ENCODE data around the gene EMC9. TPM values are rescaled to one million over a fixed set of nuclear protein-coding genes. Genes with fewer than 3 reads are reported as not detected.

Gene EMC9
- total RNA-seq, 2 donors from 2014 or later: 10.9 to 14.2 TPM

- intact Hi-C loops (cut with DNase I): no loop called here
- DNase-seq (ENCODE audit: low spot score): no peak
These were observed 37.2 kb upstream of the EMC9 start for GRCh38 chr14:24178399-24179178.

GRCh38 chr14:24177891-24178290, 36.5 kb upstream of the EMC9 start:
- DNase-seq (ENCODE audit: low spot score): no peak
- intact Hi-C loops (cut with DNase I): no loop called here

- peak; percentile 67 for DNase-seq (ENCODE audit: low spot score)
- intact Hi-C loops (cut with DNase I): no loop called here
These were observed 35.8 kb upstream of the EMC9 start for GRCh38 chr14:24177041-24177825.

- intact Hi-C loops (cut with DNase I): no loop called here
- no peak for DNase-seq (ENCODE audit: low spot score)
These were observed 35.2 kb upstream of the EMC9 start for GRCh38 chr14:24176599-24176998.

- peak; percentile 82 for DNase-seq (ENCODE audit: low spot score)
- intact Hi-C loops (cut with DNase I): no loop called here
These were observed 31.5 kb upstream of the EMC9 start for GRCh38 chr14:24172871-24173281.

GRCh38 chr14:24172261-24172860, 31.0 kb upstream of the EMC9 start:
- DNase-seq (ENCODE audit: low spot score): peak; percentile 77
- intact Hi-C loops (cut with DNase I): no loop called here

- peak; percentile 89 for DNase-seq (ENCODE audit: low spot score)
- intact Hi-C loops (cut with DNase I): no loop called here
These were observed 30.2 kb upstream of the EMC9 start, which contains the start of gene REC8 for GRCh38 chr14:24171422-24172260. REC8 (plus strand) TSS chr14:24172080; CDS start chr14:24172553, 473 bp downstream.

GRCh38 chr14:24167469-24168114, 26.2 kb upstream of the EMC9 start:
- no peak for DNase-seq (ENCODE audit: low spot score)
- intact Hi-C loops (cut with DNase I): no loop called here

GRCh38 chr14:24165785-24166184, 24.4 kb upstream of the EMC9 start:
- intact Hi-C loops (cut with DNase I): no loop called here
- no peak for DNase-seq (ENCODE audit: low spot score)

GRCh38 chr14:24164518-24164991, 23.2 kb upstream of the EMC9 start:
- intact Hi-C loops (cut with DNase I): no loop called here
- DNase-seq (ENCODE audit: low spot score): no peak

GRCh38 chr14:24162093-24162492, 20.7 kb upstream of the EMC9 start:
- intact Hi-C loops (cut with DNase I): no loop called here
- DNase-seq (ENCODE audit: low spot score): no peak

- DNase-seq (ENCODE audit: low spot score): peak; percentile 98
- intact Hi-C loops (cut with DNase I): no loop called here
These were observed 19.7 kb upstream of the EMC9 start, which contains the start of gene IRF9 for GRCh38 chr14:24160850-24161804. IRF9 (plus strand) TSS chr14:24161265; CDS start chr14:24162145, 880 bp downstream.

- DNase-seq (ENCODE audit: low spot score): peak; percentile 52
- intact Hi-C loops (cut with DNase I): no loop called here
These were observed 19.1 kb upstream of the EMC9 start for GRCh38 chr14:24160499-24160849.

- intact Hi-C loops (cut with DNase I): no loop called here
- DNase-seq (ENCODE audit: low spot score): no peak
These were observed 18.5 kb upstream of the EMC9 start for GRCh38 chr14:24159777-24160498.

GRCh38 chr14:24157331-24157730, 15.9 kb upstream of the EMC9 start:
- intact Hi-C loops (cut with DNase I): no loop called here
- no peak for DNase-seq (ENCODE audit: low spot score)

- no peak for DNase-seq (ENCODE audit: low spot score)
- intact Hi-C loops (cut with DNase I): no loop called here
These were observed 15.4 kb upstream of the EMC9 start for GRCh38 chr14:24156840-24157239.

- no peak for DNase-seq (ENCODE audit: low spot score)
- intact Hi-C loops (cut with DNase I): no loop called here
These were observed 13.7 kb upstream of the EMC9 start for GRCh38 chr14:24155100-24155499.
